Fibroblast of villous mesenchyme (primary cell): ENCODE data around the gene DTD2. TPM values are rescaled to one million over a fixed set of nuclear protein-coding genes. Genes with fewer than 3 reads are reported as not detected.

ENCODE experiments used
- DNase-seq: peaks from one replicate; pipeline ENCODE4 v3.0.0-alpha.2; 2010; ENCODE audit warnings: low read depth
- H3K4me3 ChIP-seq: 2 replicates; pipeline ENCODE4 v1.5.1; 2011; ENCODE audit warnings: low read depth, mild to moderate bottlenecking, low read length
- CTCF ChIP-seq: IDR thresholded peaks from 2 replicates; pipeline ENCODE4 v1.5.1; 2012; ENCODE audit warnings: low read depth, mild to moderate bottlenecking, low read length; ENCODE audit not compliant: insufficient read depth
- total RNA-seq: library from RNA; depleted of rRNA; stranded (reverse); fragments of >200 nt; gene quantifications from 2 replicates; pipeline ENCODE4 v1.2.3, GENCODE V29; 2012

The DTD2 gene
- total RNA-seq, 1 donor: 68.2 TPM

GRCh38 chr14:31408421-31408820, 48.9 kb downstream of the DTD2 start:
- H3K4me3 ChIP-seq: no peak overlapping the region
- TF ChIP-seq CTCF: no peak
- no peak for DNase-seq

DNA sequence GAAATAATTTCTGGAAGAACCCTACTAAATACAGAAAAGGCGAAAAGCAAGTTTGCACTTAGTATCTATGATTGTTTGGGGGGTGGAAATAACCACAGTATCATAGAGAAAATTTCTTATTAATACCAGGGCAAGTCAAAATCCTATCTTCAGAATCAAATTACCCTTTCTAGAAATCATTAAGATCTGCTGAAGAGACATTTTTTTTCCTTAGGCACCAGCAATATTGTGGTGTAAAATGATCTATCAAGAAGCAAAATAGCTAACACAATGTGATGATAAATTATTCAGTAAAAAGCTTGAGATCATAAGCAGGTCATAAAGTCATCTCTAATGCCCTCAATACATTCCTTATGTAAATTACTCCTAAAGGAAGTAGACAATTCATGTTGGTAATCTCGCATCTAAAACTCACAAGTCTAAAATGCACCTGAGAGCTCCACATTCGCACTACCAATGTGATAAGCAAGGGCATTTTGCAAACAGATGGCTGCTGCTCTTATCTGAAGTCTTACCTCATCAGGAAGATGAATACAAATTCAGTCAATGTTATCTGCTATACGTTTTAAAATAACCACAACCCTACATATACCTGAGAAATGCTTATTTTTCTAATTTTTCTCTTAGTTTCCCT, 51.6 kb downstream of the DTD2 start:
- no peak for TF ChIP-seq CTCF
- no peak for DNase-seq
- no peak overlapping the region for H3K4me3 ChIP-seq

DNA sequence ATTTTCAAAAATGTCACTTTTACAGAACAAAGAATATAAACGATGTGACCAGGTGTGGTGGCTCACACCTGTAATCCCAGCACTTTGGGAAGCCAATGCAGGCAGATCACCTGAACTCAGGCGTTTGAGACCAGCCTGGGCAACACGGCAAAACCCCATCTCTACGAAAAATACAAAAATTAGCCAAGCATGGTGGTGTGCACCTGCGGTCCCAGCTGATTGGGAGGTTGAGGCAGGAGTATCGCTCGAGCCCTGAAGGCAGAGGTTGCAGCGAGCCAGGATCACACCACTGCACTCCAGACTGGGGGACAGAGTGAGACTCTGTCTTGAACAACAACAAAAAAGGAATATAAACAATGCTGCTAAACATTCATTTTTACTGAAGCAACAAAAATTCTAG, 52.2 kb downstream of the DTD2 start:
- TF ChIP-seq CTCF: no peak
- no peak overlapping the region for H3K4me3 ChIP-seq
- no peak for DNase-seq

DNA sequence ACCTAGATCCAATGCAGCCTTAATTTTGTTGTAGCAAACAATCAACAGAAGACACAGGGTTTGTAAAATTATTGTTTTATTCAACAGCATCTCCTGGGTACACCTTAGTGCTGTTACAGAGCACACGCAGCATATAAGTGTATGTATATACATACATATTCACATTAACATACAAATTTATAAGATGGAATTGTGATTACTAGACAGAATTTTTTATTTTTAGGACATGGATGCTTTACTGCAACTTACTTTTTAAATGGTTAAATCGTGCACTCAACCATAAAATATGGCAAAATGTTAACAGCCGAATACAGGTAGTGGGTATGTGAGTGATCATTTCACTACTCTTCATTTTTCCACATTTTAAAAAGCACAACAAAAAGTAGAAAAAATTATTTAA, 53.6 kb downstream of the DTD2 start:
- H3K4me3 ChIP-seq: no peak overlapping the region
- no peak for DNase-seq
- TF ChIP-seq CTCF: no peak

DNA sequence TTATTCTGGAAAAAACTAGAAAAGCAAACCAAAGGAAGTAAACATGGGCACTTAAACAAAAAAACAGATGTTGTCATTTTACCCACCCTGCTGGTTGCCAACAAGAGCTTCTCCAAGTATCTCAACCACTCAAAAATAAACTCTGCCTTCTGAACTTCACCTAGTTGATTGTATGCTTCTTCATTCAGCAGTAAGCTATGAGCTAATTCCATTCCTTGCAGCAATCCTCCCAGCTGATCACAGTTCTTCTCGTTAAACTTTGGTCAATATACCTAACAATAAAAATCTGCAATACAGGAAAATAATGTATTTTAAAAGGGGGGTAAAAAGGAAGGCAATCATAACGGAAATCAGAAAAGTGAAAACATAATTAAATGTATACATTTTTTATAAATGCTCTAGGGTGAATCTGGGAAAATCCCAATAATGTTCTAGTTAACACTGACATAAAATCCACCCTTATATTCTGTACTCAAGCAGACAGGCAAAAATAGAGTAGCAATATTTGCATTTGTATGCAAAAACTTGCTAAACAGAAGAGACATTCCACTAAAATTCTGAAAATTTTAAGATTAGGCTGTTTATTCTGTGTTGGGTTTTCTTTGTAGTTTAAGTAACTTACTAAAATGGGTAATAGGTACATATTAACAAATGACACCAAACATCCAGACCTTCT, 54.4 kb downstream of the DTD2 start:
- no peak for TF ChIP-seq CTCF
- no peak overlapping the region for H3K4me3 ChIP-seq
- no peak for DNase-seq

DNA sequence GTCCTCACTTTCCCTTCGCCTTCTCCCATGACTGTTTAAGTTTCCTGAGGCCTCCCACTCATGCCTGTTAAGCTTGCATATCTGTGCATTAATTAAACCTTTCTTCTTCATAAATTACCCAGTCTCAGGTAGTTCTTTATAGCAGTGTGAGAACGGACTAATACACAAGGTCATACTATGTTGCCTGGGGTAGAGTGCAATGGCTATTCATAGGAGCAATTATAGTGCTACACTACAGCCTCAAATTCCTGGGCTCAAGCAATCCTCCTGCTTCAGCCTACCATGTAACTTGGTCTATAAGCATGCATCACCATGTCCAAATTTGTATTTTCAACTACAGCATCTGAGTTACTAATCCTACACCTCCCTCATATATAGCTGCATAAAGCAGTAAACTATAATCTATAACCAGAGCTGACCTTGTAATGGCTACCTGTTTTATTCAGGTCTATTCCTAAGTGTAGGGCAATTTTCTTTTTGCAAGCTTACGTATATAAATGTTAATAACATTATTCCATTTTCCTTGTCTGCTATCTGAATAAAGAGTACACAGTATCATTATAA, 55.9 kb downstream of the DTD2 start:
- no peak for TF ChIP-seq CTCF
- H3K4me3 ChIP-seq: no peak overlapping the region
- no peak for DNase-seq
